Testis (tissue), 3 donors: ENCODE results near the gene TMEM174. TPM values are rescaled to one million over a fixed set of nuclear protein-coding genes. Genes with fewer than 3 reads are reported as not detected.

ENCODE experiments used
- DNase-seq: peaks from one replicate; pipeline ENCODE4 v3.0.0-alpha.2; 2019
- H3K27ac ChIP-seq, 2 donors: fragments of 200-600 bp; sonication (generic); one replicate each; pipeline ENCODE4 v1.5.1; 2019
- H3K27me3 ChIP-seq: fragments of 200-600 bp; sonication (generic); one replicate; pipeline ENCODE4 v1.5.1; 2019
- H3K36me3 ChIP-seq: fragments of 200-600 bp; sonication (generic); one replicate; pipeline ENCODE4 v1.5.1; 2017; ENCODE audit warnings: low read depth; ENCODE audit errors: missing control alignments
- H3K4me1 ChIP-seq: fragments of 200-600 bp; sonication (generic); one replicate; pipeline ENCODE4 v1.5.1; 2019
- H3K4me3 ChIP-seq, 2 donors: fragments of 200-600 bp; sonication (generic); one replicate each; pipeline ENCODE4 v1.5.1; 2017 to 2019
- H3K9me3 ChIP-seq: fragments of 200-600 bp; sonication (generic); one replicate; pipeline ENCODE4 v1.5.1; 2017
- POLR2A ChIP-seq: fragments of 450-650 bp; IDR thresholded peaks from one replicate; pipeline ENCODE4 v1.6.1; 2017; ENCODE audit warnings: antibody characterized with exemption, mild to moderate bottlenecking, moderate library complexity
- WGBS, 2 donors: methylation state at CpG; one replicate each; pipeline ENCODE4 v1.1.5; 2018; 5-methylcytosine and 5-hydroxymethylcytosine counted together
- intact Hi-C: fragments of 100-400 bp; cut with DNase I; formaldehyde crosslinking; loops from one replicate; pipeline ENCODE4 v1.15.1; 2023; ENCODE audit warnings: low total_unique reads
- polyA plus RNA-seq: library from polyadenylated mRNA; stranded (reverse); fragments of 350-450 nt; fragmentation: Illumina TruSeq; extraction: RNeasy Lipid Tissue Mini Kit (QIAGEN cat#74804); gene quantifications from one replicate; pipeline ENCODE4 v1.2.3, GENCODE V29; 2014; ENCODE audit warnings: low read depth, low replicate concordance; ENCODE audit not compliant: insufficient read depth
- total RNA-seq, 2 donors: library from RNA; depleted of rRNA; stranded (reverse); fragments of >200 nt; gene quantifications; one replicate each; pipeline ENCODE4 v1.2.3, GENCODE V29; 2016
- TF ChIP-seq, protein P1 (sequence below), 3 experiments: fragments of 450-650 bp in 2 of 3; fragments of 200-600 bp in 1 of 3; sonication (generic) in 1 of 3; IDR thresholded peaks; one replicate each; pipeline ENCODE4 v1.5.1; 2016 to 2019; ENCODE audit warnings: antibody characterized with exemption in 3 of 3, mild to moderate bottlenecking in 2 of 3, moderate library complexity in 1 of 3

TMEM174 gene
- total and polyA plus RNA-seq, 3 donors from 2014 or later = not detected

DNA sequence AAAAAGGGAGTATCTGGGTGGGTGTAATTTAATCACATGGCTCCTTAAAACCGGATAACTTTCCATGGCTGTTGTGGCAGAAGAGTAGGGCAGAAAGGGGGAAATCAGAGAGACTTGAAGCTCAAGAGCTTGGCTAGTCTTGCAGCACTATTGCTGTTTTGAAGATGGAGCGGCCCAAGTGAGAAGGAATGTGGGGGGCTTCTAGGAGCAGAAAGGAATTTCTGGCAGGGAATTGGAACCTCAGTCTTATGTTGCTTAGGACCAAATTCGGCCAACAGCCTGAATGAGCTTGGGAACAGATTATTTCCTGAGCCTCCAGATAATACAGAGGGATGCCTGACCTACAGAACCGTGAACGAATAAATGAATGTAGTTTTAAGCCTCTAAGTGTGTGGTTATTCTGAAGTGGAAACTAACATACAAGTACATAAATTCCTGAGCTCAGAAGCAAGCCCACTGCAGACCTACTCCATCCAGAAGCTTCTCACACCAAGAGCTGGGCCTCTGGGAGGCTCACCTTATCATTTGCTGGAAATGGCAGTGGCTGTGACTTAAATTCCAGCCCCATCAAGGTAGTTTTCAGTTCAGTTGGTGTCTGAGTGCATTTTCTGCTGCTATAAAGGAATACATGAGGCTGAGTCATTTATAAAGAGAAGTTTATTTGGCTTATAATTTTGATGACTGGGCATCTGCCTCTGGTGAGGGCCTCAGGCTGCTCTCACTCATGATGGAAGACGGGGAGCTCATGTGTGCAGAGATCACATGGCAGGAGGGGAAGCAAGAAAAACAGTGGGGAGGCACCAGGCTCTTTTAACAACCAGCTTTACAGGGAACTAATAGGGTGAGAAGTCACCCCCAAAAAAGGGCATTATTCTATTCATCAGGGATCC, 15.3 kb upstream of the TMEM174 start:
- no peaks in the 10 kb centered on the region for H3K27me3 ChIP-seq
- H3K27ac ChIP-seq = no peak overlapping the region
- no peak for TF ChIP-seq POLR2A
- TF ChIP-seq, protein P1, sequence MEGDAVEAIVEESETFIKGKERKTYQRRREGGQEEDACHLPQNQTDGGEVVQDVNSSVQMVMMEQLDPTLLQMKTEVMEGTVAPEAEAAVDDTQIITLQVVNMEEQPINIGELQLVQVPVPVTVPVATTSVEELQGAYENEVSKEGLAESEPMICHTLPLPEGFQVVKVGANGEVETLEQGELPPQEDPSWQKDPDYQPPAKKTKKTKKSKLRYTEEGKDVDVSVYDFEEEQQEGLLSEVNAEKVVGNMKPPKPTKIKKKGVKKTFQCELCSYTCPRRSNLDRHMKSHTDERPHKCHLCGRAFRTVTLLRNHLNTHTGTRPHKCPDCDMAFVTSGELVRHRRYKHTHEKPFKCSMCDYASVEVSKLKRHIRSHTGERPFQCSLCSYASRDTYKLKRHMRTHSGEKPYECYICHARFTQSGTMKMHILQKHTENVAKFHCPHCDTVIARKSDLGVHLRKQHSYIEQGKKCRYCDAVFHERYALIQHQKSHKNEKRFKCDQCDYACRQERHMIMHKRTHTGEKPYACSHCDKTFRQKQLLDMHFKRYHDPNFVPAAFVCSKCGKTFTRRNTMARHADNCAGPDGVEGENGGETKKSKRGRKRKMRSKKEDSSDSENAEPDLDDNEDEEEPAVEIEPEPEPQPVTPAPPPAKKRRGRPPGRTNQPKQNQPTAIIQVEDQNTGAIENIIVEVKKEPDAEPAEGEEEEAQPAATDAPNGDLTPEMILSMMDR (IDR thresholded peaks at IDR 0.05) = no peak
- H3K9me3 ChIP-seq = no peaks in the 10 kb centered on the region
- H3K36me3 ChIP-seq = no peaks in the 10 kb centered on the region
- WGBS, 2 donors = 85 to 91% methylated on average over 6 of the region's 6 CpGs
- H3K4me1 ChIP-seq = no peaks in the 10 kb centered on the region
- no peak for DNase-seq
- intact Hi-C loops = no loop called here
- no peak overlapping the region for H3K4me3 ChIP-seq

GRCh38 chr5:73158313-73158712, 14.7 kb upstream of the TMEM174 start:
- no peaks in the 10 kb centered on the region for H3K9me3 ChIP-seq
- no peak overlapping the region for H3K4me3 ChIP-seq
- WGBS, 2 donors = 90 to 96% methylated on average over 4 of the region's 4 CpGs
- H3K36me3 ChIP-seq = no peaks in the 10 kb centered on the region
- DNase-seq = no peak
- H3K4me1 ChIP-seq = no peaks in the 10 kb centered on the region
- no peak overlapping the region for H3K27ac ChIP-seq
- H3K27me3 ChIP-seq = no peaks in the 10 kb centered on the region
- intact Hi-C loops = no loop called here
- TF ChIP-seq, protein P1 (IDR thresholded peaks at IDR 0.05) = no peak
- TF ChIP-seq POLR2A = no peak

DNA sequence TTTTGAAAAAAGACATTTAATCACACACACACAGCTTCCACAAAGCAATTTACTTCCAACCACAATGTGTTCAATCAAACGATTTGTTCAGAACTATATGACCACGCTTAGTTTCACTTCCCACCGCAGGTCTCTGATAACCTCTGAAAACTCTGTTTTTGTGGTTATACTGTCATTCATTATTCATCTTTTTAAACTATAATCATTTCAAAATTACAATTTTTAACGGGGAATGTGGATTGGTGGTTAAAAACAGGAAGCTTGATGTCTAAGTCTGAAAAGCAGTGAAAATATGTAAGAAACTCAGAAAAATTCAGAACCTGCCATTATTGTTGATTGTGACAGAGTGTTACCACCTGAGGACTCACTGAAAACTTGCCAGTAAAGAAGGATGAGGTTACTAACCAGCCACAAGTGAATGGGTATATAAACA, 12.7 kb upstream of the TMEM174 start:
- whole genome bisulfite sequencing, 2 donors = 73 to 77% methylated on average over 4 of the region's 4 CpGs
- intact Hi-C loops = no loop called here
- no peak overlapping the region for H3K4me3 ChIP-seq
- no peaks in the 10 kb centered on the region for H3K27me3 ChIP-seq
- no peaks in the 10 kb centered on the region for H3K4me1 ChIP-seq
- H3K9me3 ChIP-seq = no peaks in the 10 kb centered on the region
- H3K27ac ChIP-seq = no peak overlapping the region
- no peak for DNase-seq
- TF ChIP-seq, protein P1 (IDR thresholded peaks at IDR 0.05) = no peak
- no peak for TF ChIP-seq POLR2A
- H3K36me3 ChIP-seq = no peaks in the 10 kb centered on the region

- Histone ChIP-seq H3K4me3 (no peak overlapping the region), H3K4me1 (no peaks in the 10 kb centered on the region), H3K36me3 (no peaks in the 10 kb centered on the region), H3K27me3 (no peaks in the 10 kb centered on the region), H3K9me3 (no peaks in the 10 kb centered on the region), H3K27ac (no peak overlapping the region)
- peak; percentile 38 for DNase-seq
- no peak for TF ChIP-seq POLR2A
- TF ChIP-seq, protein P1 (IDR thresholded peaks at IDR 0.05) = peak in 2 of 3 experiments; percentile 32 to 37
- intact Hi-C loops = no loop called here
Measured at GRCh38 chr5:73170522-73170921, 2.5 kb upstream of the TMEM174 start.

DNA sequence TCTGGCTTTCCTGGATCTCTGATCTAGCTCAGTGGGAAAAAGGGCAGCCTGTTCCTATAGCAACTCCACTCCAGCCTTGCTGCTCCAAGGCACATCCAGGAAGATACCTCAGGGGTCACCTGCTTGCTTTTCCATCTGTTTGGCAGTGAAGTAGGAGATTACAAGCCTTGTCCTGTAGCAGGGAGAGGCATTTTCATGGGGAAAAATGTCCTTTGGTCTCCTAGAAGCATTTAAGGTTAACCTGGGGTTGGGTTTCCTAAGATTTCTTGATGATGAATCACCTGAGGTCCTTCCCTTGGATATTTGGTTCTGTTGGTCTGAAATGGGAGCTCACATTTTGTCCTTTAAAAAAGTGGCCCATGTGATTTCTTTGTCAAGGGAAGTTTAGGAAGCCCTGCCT, 1.5 kb upstream of the TMEM174 start:
- TF ChIP-seq, protein P1 (IDR thresholded peaks at IDR 0.05) = no peak
- no peak for TF ChIP-seq POLR2A
- Histone ChIP-seq H3K4me1 (no peaks in the 10 kb centered on the region), H3K27me3 (no peaks in the 10 kb centered on the region), H3K36me3 (no peaks in the 10 kb centered on the region), H3K9me3 (no peaks in the 10 kb centered on the region), H3K27ac (no peak overlapping the region), H3K4me3 (no peak overlapping the region)
- intact Hi-C loops = no loop called here
- DNase-seq = no peak
